ENCODE measurements around the gene MBD5.
"Not testable (repeated sequence)": the region's sequence is repeated elsewhere in the genome, so short reads cannot be mapped to it uniquely, and the experiment has no call there.

The MBD5 gene

DNA sequence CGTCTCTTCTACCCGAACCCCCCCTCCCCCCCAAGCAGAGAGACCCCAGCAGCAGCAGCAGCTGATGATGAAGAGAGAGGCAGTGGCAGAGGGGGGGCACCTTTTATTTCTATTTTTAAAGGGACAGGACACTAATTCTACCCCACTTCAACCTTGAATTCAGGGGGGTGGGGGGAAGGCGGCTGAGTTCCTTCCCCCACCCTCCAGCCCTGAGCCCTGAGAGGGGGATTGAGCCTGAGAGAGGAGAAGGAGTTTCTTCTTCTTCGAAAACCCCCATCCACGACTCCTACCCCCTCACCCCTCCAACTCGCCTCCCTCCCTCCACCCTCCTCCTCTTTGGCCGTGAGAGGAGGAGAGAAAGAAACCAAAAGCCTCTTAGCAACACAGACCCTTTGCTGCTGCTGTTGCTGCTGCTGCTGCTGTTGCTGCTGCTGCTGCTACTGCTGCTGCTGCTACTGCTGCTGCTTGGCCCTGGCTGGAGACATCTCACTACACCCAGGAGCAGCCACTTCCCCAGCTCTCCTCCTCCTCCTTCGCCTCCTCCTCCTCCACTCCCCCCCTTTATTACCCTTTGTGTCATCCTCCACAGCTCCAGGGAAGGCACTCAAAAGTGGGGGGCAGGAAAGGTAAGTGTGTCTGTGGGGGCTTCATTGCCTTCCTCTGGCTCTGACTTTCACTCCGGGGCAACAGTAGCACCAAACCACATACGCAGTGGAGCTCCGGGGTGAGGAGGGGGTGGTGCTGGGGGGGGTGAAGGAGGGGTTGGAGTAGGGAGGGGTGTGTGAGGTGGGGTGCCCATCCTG is at the start of gene MBD5:
Gene MBD5, plus strand, starts transcription at position 33 of the 803 bp plus-strand sequence.
- TF ChIP-seq CTCF (conservative IDR thresholded peaks at IDR 0.05; ENCODE audit: low read depth, low read length), result no peak
- peak within 1 kb of the TSS; percentile 79 for H3K4me3 ChIP-seq (ENCODE audit: low read depth, low read length)
- DNase-seq (ENCODE audit: low read depth), result peak; percentile 73

GRCh38 chr2:147976102-147976501 is 44.8 kb upstream of the MBD5 start:
- TF ChIP-seq CTCF (conservative IDR thresholded peaks at IDR 0.05; ENCODE audit: low read depth, low read length), result no peak
- no peak overlapping the region for H3K4me3 ChIP-seq (ENCODE audit: low read depth, low read length)
- no peak for DNase-seq (ENCODE audit: low read depth)

DNA sequence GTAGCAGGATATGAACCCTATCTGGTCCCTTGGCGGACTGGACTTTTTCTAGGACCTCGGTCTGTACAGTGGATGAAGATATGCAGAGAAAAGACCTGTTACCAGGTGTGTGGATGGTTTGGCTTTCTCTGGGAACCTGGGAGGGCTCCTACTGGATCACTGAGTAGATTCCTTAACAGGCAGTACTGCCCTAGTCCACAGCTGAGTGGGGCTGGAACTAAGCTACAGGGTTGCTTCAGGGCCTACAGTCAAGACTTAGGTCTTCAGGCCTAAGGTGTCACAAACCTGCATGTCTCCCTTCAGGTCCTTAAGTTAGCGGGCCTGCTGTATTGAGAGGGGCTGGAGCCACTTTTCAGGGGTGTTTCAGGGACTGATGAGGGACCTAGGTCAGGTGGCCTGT is 43.2 kb upstream of the MBD5 start:
- no peak for DNase-seq (ENCODE audit: low read depth)
- no peak overlapping the region for H3K4me3 ChIP-seq (ENCODE audit: low read depth, low read length)
- TF ChIP-seq CTCF (conservative IDR thresholded peaks at IDR 0.05; ENCODE audit: low read depth, low read length), result no peak

DNA sequence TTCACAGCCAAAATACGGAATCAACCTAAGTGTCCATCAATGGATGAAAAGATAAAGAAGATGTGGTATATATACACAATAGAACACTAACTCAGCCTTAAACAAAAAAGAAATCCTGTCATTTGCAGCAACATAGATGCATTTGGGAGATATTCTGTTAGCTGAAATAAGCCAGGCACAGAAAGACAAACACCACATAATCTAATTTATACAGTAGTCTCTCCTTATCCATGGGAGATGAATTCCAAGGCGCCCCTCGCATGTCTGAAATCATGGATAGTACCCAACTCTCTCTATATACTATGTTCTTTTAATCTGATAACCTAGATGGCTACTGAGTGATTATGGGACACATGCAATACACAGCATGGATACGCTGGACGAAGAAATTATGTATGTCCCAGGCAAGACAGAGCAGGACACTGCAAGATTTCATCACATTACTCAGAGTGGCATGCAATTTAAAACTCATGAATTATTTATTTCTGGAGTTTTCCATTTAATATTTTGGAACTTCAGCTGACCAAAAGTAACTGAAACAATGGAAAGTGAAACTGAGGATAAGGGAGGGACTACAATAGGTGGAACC is 39.9 kb upstream of the MBD5 start:
- TF ChIP-seq CTCF (conservative IDR thresholded peaks at IDR 0.05; ENCODE audit: low read depth, low read length), result no peak
- no peak for DNase-seq (ENCODE audit: low read depth)
- H3K4me3 ChIP-seq (ENCODE audit: low read depth, low read length), result no peak overlapping the region

DNA sequence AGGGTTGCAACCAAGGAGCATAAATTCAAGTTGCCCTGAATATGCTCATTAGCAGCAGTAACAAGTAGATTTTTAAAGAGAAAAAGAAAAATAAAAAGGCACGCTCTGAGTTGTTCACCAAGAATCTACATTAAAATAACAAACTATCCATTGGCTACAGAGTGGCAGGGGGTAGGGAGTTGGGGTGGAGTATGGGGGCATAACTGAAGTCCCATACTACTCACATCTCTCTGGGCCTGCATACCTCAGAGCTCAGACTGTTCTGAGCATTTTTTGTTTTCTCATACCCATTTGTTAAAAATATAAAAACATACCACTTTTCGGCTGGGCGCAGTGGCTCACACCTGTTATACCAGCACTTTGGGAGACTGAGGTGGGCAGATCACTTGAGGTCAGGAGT is 31.8 kb upstream of the MBD5 start:
- TF ChIP-seq CTCF (conservative IDR thresholded peaks at IDR 0.05; ENCODE audit: low read depth, low read length), result no peak
- no peak overlapping the region for H3K4me3 ChIP-seq (ENCODE audit: low read depth, low read length)
- DNase-seq (ENCODE audit: low read depth), result no peak

GRCh38 chr2:147989809-147990403 is 31.0 kb upstream of the MBD5 start:
- peak; percentile 72 for TF ChIP-seq CTCF (conservative IDR thresholded peaks at IDR 0.05; ENCODE audit: low read depth, low read length)
- H3K4me3 ChIP-seq (ENCODE audit: low read depth, low read length), result no peak overlapping the region
- peak; percentile 82 for DNase-seq (ENCODE audit: low read depth)

DNA sequence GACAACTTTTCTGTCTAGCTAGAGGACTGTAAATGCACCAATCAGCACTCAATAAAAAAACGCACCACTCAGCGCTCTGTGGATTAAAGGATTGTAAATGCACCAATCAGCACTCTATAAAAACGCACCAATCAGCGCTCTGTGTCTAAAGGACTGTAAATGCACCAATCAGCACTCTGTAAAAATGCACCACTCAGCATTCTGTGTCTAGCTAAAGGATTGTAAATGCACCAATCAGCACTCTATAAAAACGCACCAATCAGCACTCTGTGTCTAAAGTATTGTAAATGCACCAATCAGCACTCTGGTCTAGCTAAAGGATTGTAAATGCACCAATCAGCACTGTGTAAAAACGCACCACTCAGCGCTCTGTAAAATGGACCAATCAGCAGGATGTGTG is 25.9 kb upstream of the MBD5 start:
- not testable (repeated sequence) for DNase-seq (ENCODE audit: low read depth); H3K4me3 ChIP-seq (ENCODE audit: low read depth, low read length)

Data from choroid plexus epithelial cell (primary cell).